ENCODE measurements around the gene MRPL23. TPM values are rescaled to one million over a fixed set of nuclear protein-coding genes. Genes with fewer than 3 reads are reported as not detected.
"Not testable (repeated sequence)": the region's sequence is repeated elsewhere in the genome, so short reads cannot be mapped to it uniquely, and the experiment has no call there.

Gene MRPL23
- total RNA-seq, 1 donor: 65.4 TPM

DNA sequence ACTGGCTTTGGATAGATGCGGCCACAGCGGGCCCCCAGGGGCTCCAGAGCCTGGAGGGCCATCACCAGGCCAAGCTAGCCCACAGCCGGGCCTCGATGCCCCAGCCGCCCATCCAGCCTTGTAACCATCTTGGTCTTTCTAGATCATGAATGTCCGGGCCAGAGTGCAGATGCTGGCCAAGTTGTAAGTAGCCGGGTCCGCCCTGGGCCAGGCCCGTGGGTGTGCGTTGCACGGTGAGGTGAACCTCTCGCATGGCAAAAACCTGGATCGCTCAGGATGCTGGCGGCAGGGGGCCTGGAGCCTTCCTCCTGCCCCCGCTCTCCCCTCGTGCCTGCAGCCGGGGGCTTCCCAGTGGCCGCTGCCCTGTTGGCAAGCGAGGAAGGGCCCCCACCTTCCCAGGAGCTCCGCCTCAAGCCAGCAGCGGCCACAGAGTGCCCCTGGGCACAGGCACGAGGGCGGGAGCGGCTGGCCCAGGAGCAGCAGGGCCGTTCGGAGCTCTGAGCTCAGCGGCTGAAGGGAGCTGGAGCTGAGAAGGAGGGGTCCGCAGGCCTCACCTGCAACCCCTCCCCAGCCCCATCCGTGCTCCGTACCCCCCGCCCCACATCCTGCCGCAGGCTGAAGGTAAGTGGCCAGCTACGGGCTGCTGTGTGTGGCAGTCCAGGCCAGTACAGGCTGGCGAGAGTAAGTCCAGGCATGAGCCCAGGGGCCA lies 10.9 kb upstream of the MRPL23 start:
- H3K4me1 ChIP-seq (ENCODE audit: insufficient read depth, low read length): no peaks in the 10 kb centered on the region
- peaks cover 4% of the 10 kb centered on the region for H3K27me3 ChIP-seq (ENCODE audit: insufficient read depth, low read length)
- no peaks in the 10 kb centered on the region for H3K9me3 ChIP-seq (ENCODE audit: low read depth, low read length)
- H3K4me3 ChIP-seq (ENCODE audit: low read length): no peak overlapping the region

- H3K9me3 ChIP-seq (ENCODE audit: low read depth, low read length): no peaks in the 10 kb centered on the region
- no peaks in the 10 kb centered on the region for H3K27me3 ChIP-seq (ENCODE audit: insufficient read depth, low read length)
- no peak overlapping the region for H3K4me3 ChIP-seq (ENCODE audit: low read length)
- no peaks in the 10 kb centered on the region for H3K4me1 ChIP-seq (ENCODE audit: insufficient read depth, low read length)
Measured at GRCh38 chr11:1936781-1937615, 10.1 kb upstream of the MRPL23 start.

DNA sequence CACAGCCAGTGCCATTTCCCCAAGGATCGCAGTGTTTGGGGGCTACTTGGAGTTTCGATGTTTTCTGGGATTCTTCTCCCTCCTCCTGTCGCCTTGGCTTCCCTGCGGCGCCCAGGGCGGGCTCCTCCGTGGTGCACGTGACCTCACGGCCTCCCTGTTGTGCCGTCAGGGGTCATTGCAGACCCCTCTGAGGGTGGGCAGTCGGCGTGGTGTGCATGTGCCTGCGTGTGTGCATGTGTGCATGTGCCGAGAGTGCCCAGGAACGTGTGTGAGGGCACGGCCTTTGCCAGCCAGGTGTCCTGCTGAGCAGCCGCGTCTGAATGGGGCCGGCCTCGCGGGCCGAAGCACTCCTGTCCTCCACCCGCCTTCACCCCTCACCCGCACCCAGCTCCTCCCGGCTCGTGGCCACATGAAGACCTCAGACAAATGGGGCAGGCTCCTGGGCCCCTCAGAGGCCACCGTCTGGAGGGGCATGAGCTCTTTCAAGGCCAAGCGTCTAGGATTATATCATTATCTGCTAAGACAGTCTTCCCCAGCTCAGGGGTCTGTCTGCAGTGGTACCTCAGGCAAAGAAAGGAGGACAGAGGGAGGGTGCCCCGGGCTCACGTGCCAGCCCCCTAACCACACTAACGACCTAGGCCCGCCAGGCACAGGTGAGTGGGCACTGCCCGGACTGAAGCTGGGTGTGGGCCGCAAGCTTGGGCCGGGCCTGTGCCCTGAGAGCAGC lies 9.4 kb upstream of the MRPL23 start:
- Histone ChIP-seq H3K9me3 (ENCODE audit: low read depth, low read length) (no peaks in the 10 kb centered on the region), H3K27me3 (ENCODE audit: insufficient read depth, low read length) (no peaks in the 10 kb centered on the region), H3K4me1 (ENCODE audit: insufficient read depth, low read length) (no peaks in the 10 kb centered on the region), H3K4me3 (ENCODE audit: low read length) (no peak overlapping the region)

GRCh38 chr11:1938343-1939005 lies 8.7 kb upstream of the MRPL23 start:
- H3K4me1 ChIP-seq (ENCODE audit: insufficient read depth, low read length): no peaks in the 10 kb centered on the region

DNA sequence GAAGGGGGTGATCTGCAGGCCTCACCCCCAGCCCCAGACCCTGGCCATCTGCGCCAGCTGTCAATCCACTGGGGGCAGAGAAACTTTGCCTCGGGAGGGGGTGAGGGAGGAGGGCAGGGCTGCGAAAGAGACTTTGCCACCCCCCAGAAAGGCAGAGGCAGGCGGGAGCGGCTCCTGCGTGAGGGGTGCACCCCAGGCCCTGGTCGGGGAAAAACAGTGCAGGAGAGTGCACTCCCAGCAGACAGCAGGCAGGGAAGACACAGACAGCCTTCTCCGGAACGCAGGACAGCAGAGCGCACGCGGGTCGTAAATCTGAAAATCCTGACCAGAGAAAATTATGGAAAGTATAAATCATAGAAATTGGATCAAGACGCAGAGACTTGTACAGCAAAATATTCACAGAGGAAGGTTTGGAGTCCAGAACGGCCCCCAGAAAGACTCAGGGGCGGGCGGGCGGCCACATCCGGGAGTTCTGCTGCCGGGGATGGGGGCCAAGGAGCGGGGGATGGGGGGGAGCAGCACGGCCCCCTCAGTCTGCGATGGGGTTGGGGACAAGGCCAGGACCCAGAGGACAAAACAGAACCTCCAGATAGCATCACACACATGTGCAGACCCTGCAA lies 8.0 kb upstream of the MRPL23 start:
- Histone ChIP-seq H3K4me1 (ENCODE audit: insufficient read depth, low read length) (no peaks in the 10 kb centered on the region), H3K27me3 (ENCODE audit: insufficient read depth, low read length) (no peaks in the 10 kb centered on the region), H3K4me3 (ENCODE audit: low read length) (no peak overlapping the region), H3K9me3 (ENCODE audit: low read depth, low read length) (no peaks in the 10 kb centered on the region)

More at GRCh38 chr11:1938343-1939005, 8.7 kb upstream of the MRPL23 start:
- no peaks in the 10 kb centered on the region for H3K9me3 ChIP-seq (ENCODE audit: low read depth, low read length)
- H3K27me3 ChIP-seq (ENCODE audit: insufficient read depth, low read length): no peaks in the 10 kb centered on the region
- no peak overlapping the region for H3K4me3 ChIP-seq (ENCODE audit: low read length)

DNA sequence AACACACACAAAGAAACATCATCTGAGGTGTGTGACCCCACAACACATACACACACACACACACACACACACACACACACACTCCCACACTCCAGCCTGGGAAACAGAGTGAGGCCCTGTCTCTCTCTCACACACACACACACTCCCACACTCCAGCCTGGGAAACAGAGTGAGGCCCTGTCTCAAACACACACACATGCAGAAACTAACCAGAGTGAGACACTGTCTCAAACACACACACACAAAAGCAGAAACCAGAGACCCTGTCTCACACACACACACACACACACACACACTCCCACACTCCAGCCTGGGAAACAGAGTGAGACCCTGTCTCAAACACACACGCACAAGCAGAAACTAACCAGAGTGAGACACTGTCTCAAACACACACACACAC lies 7.3 kb upstream of the MRPL23 start:
- H3K4me3 ChIP-seq (ENCODE audit: low read length); H3K9me3 ChIP-seq (ENCODE audit: low read depth, low read length); H3K27me3 ChIP-seq (ENCODE audit: insufficient read depth, low read length); H3K4me1 ChIP-seq (ENCODE audit: insufficient read depth, low read length): not testable (repeated sequence)

- H3K9me3 ChIP-seq (ENCODE audit: low read depth, low read length): no peaks in the 10 kb centered on the region
- H3K4me3 ChIP-seq (ENCODE audit: low read length): no peak overlapping the region
- H3K27me3 ChIP-seq (ENCODE audit: insufficient read depth, low read length): no peaks in the 10 kb centered on the region
- no peaks in the 10 kb centered on the region for H3K4me1 ChIP-seq (ENCODE audit: insufficient read depth, low read length)
Measured at GRCh38 chr11:1942558-1943260, 4.4 kb upstream of the MRPL23 start.

GRCh38 chr11:1943576-1943975 lies 3.6 kb upstream of the MRPL23 start:
- no peaks in the 10 kb centered on the region for H3K4me1 ChIP-seq (ENCODE audit: insufficient read depth, low read length)
- H3K9me3 ChIP-seq (ENCODE audit: low read depth, low read length): no peaks in the 10 kb centered on the region
- H3K4me3 ChIP-seq (ENCODE audit: low read length): no peak overlapping the region
- H3K27me3 ChIP-seq (ENCODE audit: insufficient read depth, low read length): no peaks in the 10 kb centered on the region

DNA sequence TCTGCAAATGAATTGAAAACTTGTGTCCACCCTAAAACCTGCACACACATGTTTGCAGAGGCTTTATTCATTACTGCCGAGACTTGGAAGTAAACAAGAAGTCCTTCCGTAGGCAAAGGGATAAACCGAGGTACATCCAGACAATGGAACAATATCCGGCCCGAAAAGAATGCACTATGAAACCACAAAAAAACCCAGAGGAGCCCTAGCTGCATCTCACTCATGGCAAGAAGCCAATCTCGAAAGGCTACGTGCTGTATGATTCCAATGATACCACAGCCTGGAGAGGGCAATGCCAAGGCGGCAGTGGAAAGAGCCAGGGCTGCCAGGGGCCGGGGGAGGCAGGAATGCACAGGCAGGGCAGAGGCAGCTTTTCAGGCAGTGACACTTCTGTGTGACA lies 3.2 kb upstream of the MRPL23 start:
- Histone ChIP-seq H3K27me3 (ENCODE audit: insufficient read depth, low read length) (no peaks in the 10 kb centered on the region), H3K9me3 (ENCODE audit: low read depth, low read length) (no peaks in the 10 kb centered on the region), H3K4me3 (ENCODE audit: low read length) (no peak overlapping the region), H3K4me1 (ENCODE audit: insufficient read depth, low read length) (no peaks in the 10 kb centered on the region)

DNA sequence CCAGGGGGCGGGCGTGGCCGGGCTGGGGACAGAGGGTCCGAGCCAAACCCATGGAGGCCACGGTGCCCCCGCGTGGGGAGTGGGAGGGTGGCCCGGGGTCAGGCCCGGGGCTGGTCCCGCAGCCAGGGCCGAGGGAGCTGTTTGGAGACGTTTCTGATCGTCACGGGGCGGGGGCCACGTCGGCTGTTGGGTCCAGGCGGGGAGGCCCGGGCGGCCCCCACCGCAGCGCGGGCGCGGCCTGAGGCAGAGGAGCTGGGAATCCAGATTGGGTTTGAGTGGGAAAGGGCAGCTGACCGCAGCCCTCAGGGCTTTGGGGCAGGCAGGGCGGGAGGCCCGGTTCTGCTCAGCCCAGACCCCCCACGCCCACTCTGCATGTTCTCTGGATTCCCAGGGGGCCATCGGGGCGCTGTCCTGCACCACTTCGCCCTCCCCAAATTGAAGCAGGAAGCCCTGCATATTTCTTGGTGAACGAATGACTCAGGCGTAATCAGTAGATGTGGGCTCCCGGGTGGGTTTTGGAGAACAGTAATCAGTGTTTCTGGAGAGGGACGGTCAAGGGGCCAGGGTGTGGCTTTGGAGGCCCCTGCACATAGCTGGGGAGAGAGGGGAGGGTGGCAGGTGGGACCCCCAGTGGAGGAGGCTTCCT lies 583 bp downstream of the MRPL23 start:
- no peaks in the 10 kb centered on the region for H3K9me3 ChIP-seq (ENCODE audit: low read depth, low read length)
- no peak overlapping the region for H3K4me3 ChIP-seq (ENCODE audit: low read length)
- H3K27me3 ChIP-seq (ENCODE audit: insufficient read depth, low read length): no peaks in the 10 kb centered on the region
- H3K4me1 ChIP-seq (ENCODE audit: insufficient read depth, low read length): no peaks in the 10 kb centered on the region

- Histone ChIP-seq H3K4me1 (ENCODE audit: insufficient read depth, low read length) (no peaks in the 10 kb centered on the region), H3K4me3 (ENCODE audit: low read length) (no peak overlapping the region)
Measured at GRCh38 chr11:1948389-1948788, 1.3 kb downstream of the MRPL23 start.

DNA sequence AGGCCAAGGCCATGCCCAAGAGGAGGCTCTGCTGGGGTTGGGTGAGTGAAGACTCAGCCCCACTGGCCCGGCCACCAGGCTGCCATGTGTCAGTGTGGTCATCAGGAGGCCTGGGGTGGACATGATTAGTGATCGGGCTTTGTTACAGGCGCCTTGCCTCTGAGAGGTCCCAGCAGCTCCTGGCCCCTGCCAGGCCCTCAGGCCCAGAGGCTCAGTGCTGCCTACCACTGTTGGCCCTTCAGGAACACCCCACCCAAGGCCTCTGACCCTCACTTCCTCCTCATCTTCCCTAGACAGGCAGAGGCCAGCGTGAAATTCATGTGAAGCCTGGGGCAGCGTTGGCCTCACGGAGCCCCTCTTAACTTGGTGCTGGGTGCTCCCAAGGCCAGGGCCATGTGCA lies 2.2 kb downstream of the MRPL23 start:
- H3K4me1 ChIP-seq (ENCODE audit: insufficient read depth, low read length): no peaks in the 10 kb centered on the region
- no peaks in the 10 kb centered on the region for H3K9me3 ChIP-seq (ENCODE audit: low read depth, low read length)
- no peak overlapping the region for H3K4me3 ChIP-seq (ENCODE audit: low read length)
- H3K27me3 ChIP-seq (ENCODE audit: insufficient read depth, low read length): no peaks in the 10 kb centered on the region

More at GRCh38 chr11:1948389-1948788, 1.3 kb downstream of the MRPL23 start:
- H3K27me3 ChIP-seq (ENCODE audit: insufficient read depth, low read length): no peaks in the 10 kb centered on the region
- H3K9me3 ChIP-seq (ENCODE audit: low read depth, low read length): no peaks in the 10 kb centered on the region

DNA sequence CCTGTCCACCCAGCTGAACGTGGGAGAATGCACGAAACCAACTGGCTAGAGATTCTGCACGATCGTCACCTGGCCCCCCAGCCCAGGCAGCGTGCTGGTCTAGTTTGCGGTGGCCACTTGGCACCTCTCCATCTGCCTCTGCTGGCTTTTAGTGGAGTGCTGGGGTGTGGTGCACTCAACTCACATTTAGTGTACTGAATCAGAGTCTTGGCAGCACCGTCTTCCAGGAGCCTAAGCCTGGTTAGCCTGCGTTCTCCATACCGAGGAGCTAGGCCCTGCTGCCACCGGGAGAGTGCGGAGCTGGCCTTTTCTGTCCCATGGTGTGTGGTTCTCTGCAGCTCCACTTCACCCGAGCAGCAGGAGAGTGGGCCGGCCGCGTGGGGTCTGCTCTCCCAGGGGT lies 2.8 kb downstream of the MRPL23 start:
- H3K27me3 ChIP-seq (ENCODE audit: insufficient read depth, low read length): no peaks in the 10 kb centered on the region
- no peaks in the 10 kb centered on the region for H3K4me1 ChIP-seq (ENCODE audit: insufficient read depth, low read length)
- H3K9me3 ChIP-seq (ENCODE audit: low read depth, low read length): no peaks in the 10 kb centered on the region
- H3K4me3 ChIP-seq (ENCODE audit: low read length): no peak overlapping the region
